GM23338 (cell line): ENCODE data around the gene PFDN4. TPM values are rescaled to one million over a fixed set of nuclear protein-coding genes. Genes with fewer than 3 reads are reported as not detected.

Experiments used
- ATAC-seq: fragments of 200-7000 bp; cut with Tn5 transposase; 3 replicates; pipeline ENCODE4 v1.9.1; 2020
- DNase-seq: peaks from one replicate; pipeline ENCODE4 v3.0.0-alpha.2; 2015; ENCODE audit warnings: low spot score
- H2AFZ ChIP-seq: fragments of 200-600 bp; sonication (generic); 2 replicates; pipeline ENCODE4 v1.8.0; 2016; ENCODE audit warnings: antibody characterized with exemption, mild to moderate bottlenecking, moderate library complexity
- H3F3A ChIP-seq: fragments of 200-600 bp; sonication (generic); replicated peaks from 2 replicates; pipeline ENCODE4 v1.8.0; 2017; ENCODE audit warnings: antibody characterized with exemption, mixed run types, low read depth
- H3K27ac ChIP-seq: fragments of 200-600 bp; sonication (generic); 2 replicates; pipeline ENCODE4 v1.6.1; 2016; ENCODE audit warnings: low read depth
- H3K27me3 ChIP-seq: fragments of 200-600 bp; sonication (generic); 2 replicates; pipeline ENCODE4 v1.8.0; 2016; ENCODE audit warnings: mild to moderate bottlenecking, mixed run types, moderate library complexity; ENCODE audit not compliant: insufficient read depth
- H3K36me3 ChIP-seq: fragments of 200-600 bp; sonication (generic); 2 replicates; pipeline ENCODE4 v1.8.0; 2016; ENCODE audit warnings: mild to moderate bottlenecking; ENCODE audit not compliant: insufficient read depth
- H3K4me1 ChIP-seq: fragments of 200-600 bp; sonication (generic); 2 replicates; pipeline ENCODE4 v1.8.0; 2016; ENCODE audit warnings: mild to moderate bottlenecking, moderate library complexity; ENCODE audit not compliant: insufficient read depth
- H3K4me2 ChIP-seq: fragments of 200-600 bp; sonication (generic); 2 replicates; pipeline ENCODE4 v1.7.1; 2017; ENCODE audit warnings: mixed run types
- H3K4me3 ChIP-seq: fragments of 200-600 bp; sonication (generic); 2 replicates; pipeline ENCODE4 v1.6.1; 2016; ENCODE audit warnings: mixed run types
- H3K79me2 ChIP-seq: fragments of 200-600 bp; sonication (generic); replicated peaks from 2 replicates; pipeline ENCODE4 v1.8.0; 2017; ENCODE audit warnings: mild to moderate bottlenecking; ENCODE audit not compliant: insufficient read depth
- H3K9me2 ChIP-seq: fragments of 200-600 bp; sonication (generic); 2 replicates; pipeline ENCODE4 v1.8.0; 2017; ENCODE audit not compliant: insufficient read depth
- H4K20me1 ChIP-seq: fragments of 200-600 bp; sonication (generic); replicated peaks from 2 replicates; pipeline ENCODE4 v1.8.0; 2017; ENCODE audit warnings: mild to moderate bottlenecking; ENCODE audit not compliant: insufficient read depth
- H3K27ac Mint-ChIP-seq: 2 replicates; pipeline ENCODE4 v1.8.0; 2020; ENCODE audit warnings: inconsistent platforms, mild to moderate bottlenecking, moderate library complexity, mixed read lengths
- H3K27me3 Mint-ChIP-seq: 3 replicates; pipeline ENCODE4 v1.8.0; 2022; ENCODE audit warnings: low read depth, mild to moderate bottlenecking, moderate library complexity, mixed read lengths, inconsistent platforms; ENCODE audit not compliant: insufficient read depth, poor library complexity
- H3K36me3 Mint-ChIP-seq: 3 replicates; pipeline ENCODE4 v1.8.0; 2021; ENCODE audit warnings: low read depth, mild to moderate bottlenecking, inconsistent platforms, moderate library complexity, mixed read lengths
- H3K4me1 Mint-ChIP-seq: 3 replicates; pipeline ENCODE4 v1.8.0; 2020; ENCODE audit warnings: mild to moderate bottlenecking, inconsistent platforms, mixed read lengths
- H3K4me3 Mint-ChIP-seq: 3 replicates; pipeline ENCODE4 v1.8.0; 2021; ENCODE audit warnings: moderate library complexity, mild to moderate bottlenecking, inconsistent platforms, mixed read lengths
- H3K9me3 Mint-ChIP-seq: 3 replicates; pipeline ENCODE4 v1.8.0; 2020; ENCODE audit warnings: moderate library complexity, mild to moderate bottlenecking, inconsistent platforms, mixed read lengths
- EZH2 ChIP-seq: fragments of 200-600 bp; sonication (generic); IDR thresholded peaks from one replicate; pipeline ENCODE4 v1.8.0; 2017; ENCODE audit warnings: antibody characterized with exemption, mild to moderate bottlenecking, low read depth; ENCODE audit not compliant: unreplicated experiment
- EZH2phosphoT487 ChIP-seq: fragments of 200-600 bp; sonication (generic); IDR thresholded peaks from one replicate; pipeline ENCODE4 v1.8.1; 2018; ENCODE audit warnings: antibody characterized with exemption; ENCODE audit not compliant: unreplicated experiment
- JUNB ChIP-seq: IDR thresholded peaks from one replicate; pipeline ENCODE4 v1.6.1; 2016; ENCODE audit warnings: antibody characterized with exemption; ENCODE audit not compliant: unreplicated experiment
- POLR2AphosphoS5 ChIP-seq: IDR thresholded peaks from 2 replicates; pipeline ENCODE4 v1.6.1; 2016; ENCODE audit warnings: antibody characterized with exemption, low read depth
- REST ChIP-seq: IDR thresholded peaks from one replicate; pipeline ENCODE4 v1.6.1; 2018; ENCODE audit warnings: antibody characterized with exemption; ENCODE audit not compliant: unreplicated experiment
- STAT1 ChIP-seq: IDR thresholded peaks from one replicate; pipeline ENCODE4 v1.6.1; 2016; ENCODE audit warnings: antibody characterized with exemption; ENCODE audit not compliant: unreplicated experiment
- ZNF114 ChIP-seq: fragments of 250-450 bp; sonication (Bioruptor Pico); IDR thresholded peaks from 2 replicates; pipeline ENCODE4 v1.5.0; 2020; ENCODE audit warnings: mild to moderate bottlenecking, moderate library complexity
- ZNF331 ChIP-seq: fragments of 250-450 bp; sonication (Bioruptor Pico); IDR thresholded peaks from 2 replicates; pipeline ENCODE4 v1.5.0; 2020; ENCODE audit warnings: low read depth, mild to moderate bottlenecking, moderate library complexity
- polyA plus RNA-seq: library from polyadenylated mRNA; unstranded; fragments of >200 nt; fragmentation: Nextera tagmentation; extraction: Ambion mirVana; gene quantifications from 2 replicates; pipeline ENCODE4 v1.2.1, GENCODE V29; 2016
- total RNA-seq: library from RNA; depleted of rRNA; stranded (reverse); fragments of >200 nt; shearing (Covaris generic); gene quantifications from 2 replicates; pipeline ENCODE4 v1.2.3, GENCODE V29; 2014
- TF ChIP-seq, protein P1 (sequence below), 2 experiments: fragments of 200-600 bp in 1 of 2; sonication (generic) in 1 of 2; conservative IDR thresholded peaks; 2 replicates each; pipeline versions ENCODE4 v1.5.1 to v1.6.1; 2016 to 2017; ENCODE audit warnings: antibody characterized with exemption in 2 of 2, low read depth in 2 of 2, mild to moderate bottlenecking in 2 of 2, moderate library complexity in 1 of 2
- TF ChIP-seq, protein P2 (sequence below): IDR thresholded peaks from 2 replicates; pipeline ENCODE4 v1.6.1; 2016; ENCODE audit warnings: antibody characterized with exemption

Gene PFDN4
- total and polyA plus RNA-seq, 2 experiments from 2014 or later = 105 to 477 TPM

DNA sequence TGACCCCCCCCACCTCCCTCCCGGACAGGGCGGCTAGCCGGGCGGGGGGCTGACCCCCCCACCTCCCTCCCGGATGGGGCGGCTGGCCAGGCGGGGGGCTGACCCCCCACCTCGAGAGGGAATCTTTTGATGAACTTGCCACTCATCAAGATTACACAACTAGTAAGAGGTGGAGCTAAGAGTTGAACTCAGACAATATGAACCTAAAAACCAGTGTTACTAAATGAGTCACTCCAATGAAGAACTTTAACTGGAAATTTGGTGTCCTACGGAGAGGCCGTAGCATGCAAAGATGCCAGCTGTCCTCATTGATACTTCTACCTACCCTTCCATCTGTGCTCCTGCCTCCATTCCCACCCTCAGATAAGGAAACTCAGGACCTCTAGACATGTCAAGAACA lies 42.8 kb downstream of the PFDN4 start (continued):
- TF ChIP-seq REST (no peak), ZNF114 (no peak), EZH2phosphoT487 (no peak), JUNB (no peak)
- TF ChIP-seq, protein P1, sequence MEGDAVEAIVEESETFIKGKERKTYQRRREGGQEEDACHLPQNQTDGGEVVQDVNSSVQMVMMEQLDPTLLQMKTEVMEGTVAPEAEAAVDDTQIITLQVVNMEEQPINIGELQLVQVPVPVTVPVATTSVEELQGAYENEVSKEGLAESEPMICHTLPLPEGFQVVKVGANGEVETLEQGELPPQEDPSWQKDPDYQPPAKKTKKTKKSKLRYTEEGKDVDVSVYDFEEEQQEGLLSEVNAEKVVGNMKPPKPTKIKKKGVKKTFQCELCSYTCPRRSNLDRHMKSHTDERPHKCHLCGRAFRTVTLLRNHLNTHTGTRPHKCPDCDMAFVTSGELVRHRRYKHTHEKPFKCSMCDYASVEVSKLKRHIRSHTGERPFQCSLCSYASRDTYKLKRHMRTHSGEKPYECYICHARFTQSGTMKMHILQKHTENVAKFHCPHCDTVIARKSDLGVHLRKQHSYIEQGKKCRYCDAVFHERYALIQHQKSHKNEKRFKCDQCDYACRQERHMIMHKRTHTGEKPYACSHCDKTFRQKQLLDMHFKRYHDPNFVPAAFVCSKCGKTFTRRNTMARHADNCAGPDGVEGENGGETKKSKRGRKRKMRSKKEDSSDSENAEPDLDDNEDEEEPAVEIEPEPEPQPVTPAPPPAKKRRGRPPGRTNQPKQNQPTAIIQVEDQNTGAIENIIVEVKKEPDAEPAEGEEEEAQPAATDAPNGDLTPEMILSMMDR (conservative IDR thresholded peaks at IDR 0.05; ENCODE audit: low read depth in 2 of 2) = no peak

DNA sequence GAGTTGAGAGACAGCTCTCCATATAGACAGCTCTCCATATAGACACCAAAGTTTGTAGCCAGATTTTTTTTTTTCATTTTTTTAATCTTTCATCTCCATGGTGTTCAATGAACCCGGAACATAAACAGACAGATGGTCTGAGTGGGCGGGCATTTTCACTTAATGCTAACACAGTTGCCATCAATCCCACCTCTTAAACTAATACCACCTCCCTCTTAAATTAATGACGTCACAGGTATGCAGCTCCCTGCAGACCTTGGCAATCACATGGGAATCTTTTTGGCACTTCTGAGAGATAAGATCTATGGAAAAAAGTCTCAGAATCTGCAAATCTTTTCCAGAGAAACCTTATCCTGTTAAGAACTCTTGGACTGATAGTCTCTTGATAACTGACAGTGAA lies 43.2 kb downstream of the PFDN4 start:
- ATAC-seq (no peak), DNase-seq (no peak)
- no peaks in the 10 kb centered on the region for H3K27me3 ChIP-seq
- no peaks in the 10 kb centered on the region; the same call in 1 of the 2 replicates for H3K9me2 ChIP-seq
- H3K4me3 Mint-ChIP-seq = no peak overlapping the region
- H3F3A ChIP-seq = no peaks in the 10 kb centered on the region
- H3K36me3 Mint-ChIP-seq = peaks cover 8% of the 10 kb centered on the region
- H3K79me2 ChIP-seq = no peaks in the 10 kb centered on the region
- H3K4me2 ChIP-seq = no peak overlapping the region
- no peaks in the 10 kb centered on the region for H3K36me3 ChIP-seq
- peaks cover 21% of the 10 kb centered on the region for H3K9me3 Mint-ChIP-seq
- H3K4me3 ChIP-seq = no peak overlapping the region
- no peak overlapping the region for H3K27ac ChIP-seq
- no peak overlapping the region for H3K27ac Mint-ChIP-seq
- H2AFZ ChIP-seq = no peak overlapping the region
- no peaks in the 10 kb centered on the region for H3K27me3 Mint-ChIP-seq
- no peaks in the 10 kb centered on the region for H3K4me1 Mint-ChIP-seq
- no peaks in the 10 kb centered on the region for H3K4me1 ChIP-seq
- no peaks in the 10 kb centered on the region for H4K20me1 ChIP-seq
- TF ChIP-seq STAT1 (no peak), EZH2 (no peak), POLR2AphosphoS5 (no peak), ZNF331 (CRISPR knock-in tag) (no peak), JUNB (no peak), ZNF114 (no peak), EZH2phosphoT487 (no peak), REST (no peak)
- TF ChIP-seq, protein P1 (conservative IDR thresholded peaks at IDR 0.05; ENCODE audit: low read depth in 2 of 2) = no peak
- TF ChIP-seq, protein P2, sequence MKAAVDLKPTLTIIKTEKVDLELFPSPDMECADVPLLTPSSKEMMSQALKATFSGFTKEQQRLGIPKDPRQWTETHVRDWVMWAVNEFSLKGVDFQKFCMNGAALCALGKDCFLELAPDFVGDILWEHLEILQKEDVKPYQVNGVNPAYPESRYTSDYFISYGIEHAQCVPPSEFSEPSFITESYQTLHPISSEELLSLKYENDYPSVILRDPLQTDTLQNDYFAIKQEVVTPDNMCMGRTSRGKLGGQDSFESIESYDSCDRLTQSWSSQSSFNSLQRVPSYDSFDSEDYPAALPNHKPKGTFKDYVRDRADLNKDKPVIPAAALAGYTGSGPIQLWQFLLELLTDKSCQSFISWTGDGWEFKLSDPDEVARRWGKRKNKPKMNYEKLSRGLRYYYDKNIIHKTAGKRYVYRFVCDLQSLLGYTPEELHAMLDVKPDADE = no peak
